ENCODE data around the gene ELF3. TPM values are rescaled to one million over a fixed set of nuclear protein-coding genes. Genes with fewer than 3 reads are reported as not detected.

ELF3 gene
- total and polyA plus RNA-seq, 2 of the 4 experiments (the other 2 are of a cell fraction): under 0.01 to 0.38 TPM

DNA sequence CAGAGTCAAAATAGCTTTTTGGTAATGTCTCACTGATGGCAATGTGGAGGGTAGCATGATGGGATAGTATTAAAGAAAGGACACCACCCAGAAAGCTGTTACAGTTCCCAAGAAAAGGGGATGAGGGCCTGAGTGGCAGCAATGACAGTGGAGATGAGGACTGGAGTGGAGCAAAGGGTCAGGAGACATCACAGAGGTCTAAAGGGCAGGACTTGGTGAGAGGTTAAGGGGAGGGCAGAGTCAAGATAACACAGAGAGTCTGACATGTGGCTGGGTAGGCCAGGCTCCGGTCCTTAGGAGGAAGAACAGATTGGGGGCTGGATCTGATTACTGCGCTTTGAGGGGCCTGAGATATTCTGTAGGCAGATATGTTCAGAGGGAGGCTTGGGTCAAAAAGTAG is 19.3 kb downstream of the ELF3 start:
- Histone ChIP-seq H2BK20ac (ENCODE audit: low read depth, low read length) (peak overlapping the region; percentile 5), H3K79me1 (ENCODE audit: low read depth in 1 of 2, low read length in 2 of 2) (no peaks in the 10 kb centered on the region), H3K18ac (ENCODE audit: low read depth, low read length) (peak overlapping the region; percentile 20), H3K9me1 (ENCODE audit: insufficient read depth, low read length) (peaks cover 15% of the 10 kb centered on the region), H4K91ac (ENCODE audit: insufficient read depth, low read depth, low read length) (no peak overlapping the region), H3K56ac (ENCODE audit: extremely low read depth, insufficient read depth, low read length) (no peak overlapping the region), H2AK9ac (replicated peaks; ENCODE audit: low read depth, low read length, poor library complexity) (no peak overlapping the region), H2AK5ac (ENCODE audit: low read depth, low read length) (peak overlapping the region; percentile 87), H2AFZ (replicated peaks; ENCODE audit: low read length, poor library complexity) (no peak overlapping the region), H3K27me3 (ENCODE audit: control insufficient read depth, insufficient read depth, low read length) (peaks cover 10% of the 10 kb centered on the region; the same call in 1 of the 2 replicates), H3K4me2 (ENCODE audit: low read depth, low read length) (no peak overlapping the region), H3K4me3 (ENCODE audit: insufficient read depth, low read depth, low read length) (no peak overlapping the region), H2BK120ac (ENCODE audit: low read depth, low read length) (peak overlapping the region; percentile 21), H4K8ac (ENCODE audit: low read depth in 2 of 2, low read length in 2 of 2) (no peak overlapping the region), H3K27ac (ENCODE audit: insufficient read depth, low read length) (no peak overlapping the region), H3K4ac (ENCODE audit: low read depth, low read length) (peak overlapping the region; percentile 34), H2BK15ac (ENCODE audit: low read depth, low read length) (peak overlapping the region; percentile 55; the same call in 1 of the 3 replicates), H4K5ac (ENCODE audit: low read depth, low read length) (no peak overlapping the region), H3K36me3 (ENCODE audit: control insufficient read depth, insufficient read depth, low read length) (no peaks in the 10 kb centered on the region), H3K14ac (replicated peaks; ENCODE audit: low read depth, low read length) (peak overlapping the region; percentile 22; the same call in 1 of the 2 replicates), H3K9ac (ENCODE audit: low read depth, low read length) (no peak overlapping the region), H3K4me1 (ENCODE audit: control insufficient read depth, insufficient read depth, low read length) (peaks cover 7% of the 10 kb centered on the region), H2BK5ac (ENCODE audit: low read depth, low read length, poor library complexity, severe bottlenecking) (no peak overlapping the region), H3K9me3 (ENCODE audit: control insufficient read depth, insufficient read depth, low read length) (no peaks in the 10 kb centered on the region), H3K23ac (ENCODE audit: low read depth, low read length) (no peak overlapping the region), H4K20me1 (ENCODE audit: insufficient read depth, low read length) (peaks cover 5% of the 10 kb centered on the region; the same call in 1 of the 2 replicates)
- intact Hi-C loops (cut with micrococcal nuclease) (no loop called here), in situ Hi-C loops (cut with MboI; ENCODE audit: low sequenced_read_pairs) (no loop called here), dilution Hi-C loops (cut with HindIII; ENCODE audit: low sequenced_read_pairs, unreplicated experiment) (no loop called here)
- ATAC-seq (ENCODE audit: low read depth) (no peak), DNase-seq (no peak)
- no peak for TF ChIP-seq MAFK (IDR thresholded peaks at IDR 0.05; ENCODE audit: low read depth, low read length)
- no peak for TF ChIP-seq MXI1 (IDR thresholded peaks at IDR 0.05; ENCODE audit: borderline replicate concordance, low read depth, low read length)
- TF ChIP-seq, protein P1, sequence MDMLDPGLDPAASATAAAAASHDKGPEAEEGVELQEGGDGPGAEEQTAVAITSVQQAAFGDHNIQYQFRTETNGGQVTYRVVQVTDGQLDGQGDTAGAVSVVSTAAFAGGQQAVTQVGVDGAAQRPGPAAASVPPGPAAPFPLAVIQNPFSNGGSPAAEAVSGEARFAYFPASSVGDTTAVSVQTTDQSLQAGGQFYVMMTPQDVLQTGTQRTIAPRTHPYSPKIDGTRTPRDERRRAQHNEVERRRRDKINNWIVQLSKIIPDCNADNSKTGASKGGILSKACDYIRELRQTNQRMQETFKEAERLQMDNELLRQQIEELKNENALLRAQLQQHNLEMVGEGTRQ (IDR thresholded peaks at IDR 0.05; ENCODE audit: low read depth, low read length): no peak
- no peak for TF ChIP-seq RAD21 (IDR thresholded peaks at IDR 0.05; ENCODE audit: low read length)
- TF ChIP-seq RCOR1 (IDR thresholded peaks at IDR 0.05; ENCODE audit: insufficient replicate concordance, low read length): no peak
- no peak for TF ChIP-seq SMC3 (IDR thresholded peaks at IDR 0.05; ENCODE audit: low read depth, low read length)
- TF ChIP-seq BHLHE40 (IDR thresholded peaks at IDR 0.05; ENCODE audit: low read depth, low read length): no peak
- BruUV-seq (replicated peaks): no TSS peak
- WGBS, 2 experiments (ENCODE audit: extremely low coverage in 2 of 2, insufficient read length in 1 of 2): 89% methylated on average over 2 of the region's 2 CpGs; no CpG with 5 or more reads in 1 of the 2 experiments
- ChIA-PET POLR2A (ENCODE audit: unreplicated experiment) (no interaction called here), CTCF (no interaction called here)
